ENCODE measurements around the gene NYNRIN. TPM values are rescaled to one million over a fixed set of nuclear protein-coding genes. Genes with fewer than 3 reads are reported as not detected.

Gene NYNRIN
- total and polyA plus RNA-seq, 5 experiments from 2014 or later: 0.13 to 0.36 (median 0.29) TPM; not detected in 2

- H3K4me3 Mint-ChIP-seq: peak overlapping the region; percentile 72 to 84 (median 77)
- H3K4me1 Mint-ChIP-seq: peaks cover 7 to 17% (median 12%) of the 10 kb centered on the region in 4 donors
- no peaks in the 10 kb centered on the region for H3K9me3 Mint-ChIP-seq
- no peaks in the 10 kb centered on the region for H3K36me3 Mint-ChIP-seq
- POLR2A ChIA-PET: interaction anchor here (0.9 to 1.5 kb wide), 4 partner anchors 30 to 88 kb away, joined by 3 to 4 read pairs (median 3); partner anchors contain the start of genes CBLN3, KHNYN and LTB4R
- peak overlapping the region in 5 of 10 donors; percentile 9 to 63 (median 43) for H3K27ac Mint-ChIP-seq
- peak in 1 of 2 donors; percentile 6 for ATAC-seq
- no peak for DNase-seq
- H3K27me3 Mint-ChIP-seq: peaks cover 0 to 10% (median 2%) of the 10 kb centered on the region in 5 donors
Observed at GRCh38 chr14:24399447-24399822, 632 bp downstream of the NYNRIN start.

- POLR2A ChIA-PET: interaction anchor here (0.6 to 1.5 kb wide), 2 partner anchors 21 to 61 kb away, joined by 3 read pairs; no protein-coding TSS in a partner anchor
- H3K4me1 Mint-ChIP-seq: peaks cover 7 to 17% (median 12%) of the 10 kb centered on the region in 4 donors
- H3K4me3 Mint-ChIP-seq: peak overlapping the region; percentile 52 to 84 (median 77)
- peaks cover 0 to 14% (median 2%) of the 10 kb centered on the region in 5 donors for H3K27me3 Mint-ChIP-seq
- no peaks in the 10 kb centered on the region for H3K9me3 Mint-ChIP-seq
- ATAC-seq: no peak
- peak overlapping the region in 2 of 10 donors; percentile 32 to 81 for H3K27ac Mint-ChIP-seq
- no peaks in the 10 kb centered on the region for H3K36me3 Mint-ChIP-seq
- peak in 1 of 10 donors; percentile 53 for DNase-seq
Observed at GRCh38 chr14:24399999-24400718, 1.4 kb downstream of the NYNRIN start.

GRCh38 chr14:24401810-24402702 is 3.3 kb downstream of the NYNRIN start:
- Mint-ChIP-seq H3K9me3 (no peaks in the 10 kb centered on the region), H3K36me3 (no peaks in the 10 kb centered on the region), H3K4me1 (peaks cover 7 to 17% (median 12%) of the 10 kb centered on the region in 4 donors), H3K27ac (no peak overlapping the region), H3K4me3 (no peak overlapping the region), H3K27me3 (peaks cover 0 to 14% (median 9%) of the 10 kb centered on the region in 5 donors)
- peak in 1 of 10 donors; percentile 51 for DNase-seq
- ATAC-seq: no peak
- POLR2A ChIA-PET: no interaction called here

- Mint-ChIP-seq H3K36me3 (no peaks in the 10 kb centered on the region), H3K27ac (peak overlapping the region in 2 of 10 donors; percentile 12 to 17), H3K27me3 (peaks cover 0 to 16% (median 9%) of the 10 kb centered on the region in 5 donors), H3K4me3 (no peak overlapping the region), H3K9me3 (no peaks in the 10 kb centered on the region), H3K4me1 (peaks cover 5 to 17% (median 12%) of the 10 kb centered on the region in 4 donors)
- POLR2A ChIA-PET: no interaction called here
- DNase-seq (no peak), ATAC-seq (no peak)
Observed at GRCh38 chr14:24403294-24403998, 4.6 kb downstream of the NYNRIN start.

- POLR2A ChIA-PET: no interaction called here
- Mint-ChIP-seq H3K36me3 (no peaks in the 10 kb centered on the region), H3K27ac (no peak overlapping the region), H3K4me1 (peaks cover 1 to 7% (median 5%) of the 10 kb centered on the region in 4 donors), H3K27me3 (peaks cover 0 to 14% (median 9%) of the 10 kb centered on the region in 5 donors), H3K9me3 (no peaks in the 10 kb centered on the region), H3K4me3 (no peak overlapping the region)
- DNase-seq: no peak
- ATAC-seq: no peak
Observed at GRCh38 chr14:24404814-24405213, 6.0 kb downstream of the NYNRIN start.

GRCh38 chr14:24406416-24406815 is 7.6 kb downstream of the NYNRIN start:
- Mint-ChIP-seq H3K27ac (no peak overlapping the region), H3K4me3 (no peak overlapping the region), H3K4me1 (peaks cover 0 to 2% (median 0%) of the 10 kb centered on the region in 4 donors), H3K36me3 (no peaks in the 10 kb centered on the region), H3K27me3 (peaks cover 0 to 14% (median 9%) of the 10 kb centered on the region in 5 donors), H3K9me3 (no peaks in the 10 kb centered on the region)
- POLR2A ChIA-PET: no interaction called here
- no peak for ATAC-seq
- no peak for DNase-seq

GRCh38 chr14:24407608-24408325 is 9.0 kb downstream of the NYNRIN start:
- POLR2A ChIA-PET: interaction anchor here (0.7 kb wide), 1 partner anchor 22 kb away, joined by 3 read pairs; the partner anchor contains the start of gene KHNYN
- H3K27me3 Mint-ChIP-seq: peaks cover 0 to 14% (median 4%) of the 10 kb centered on the region in 5 donors
- no peak overlapping the region for H3K27ac Mint-ChIP-seq
- H3K9me3 Mint-ChIP-seq: no peaks in the 10 kb centered on the region
- ATAC-seq (no peak), DNase-seq (peak in 1 of 10 donors; percentile 45)
- no peaks in the 10 kb centered on the region for H3K36me3 Mint-ChIP-seq
- no peak overlapping the region for H3K4me3 Mint-ChIP-seq
- H3K4me1 Mint-ChIP-seq: no peaks in the 10 kb centered on the region

GRCh38 chr14:24408764-24409163 is 10.0 kb downstream of the NYNRIN start:
- Mint-ChIP-seq H3K9me3 (no peaks in the 10 kb centered on the region), H3K4me1 (no peaks in the 10 kb centered on the region), H3K36me3 (no peaks in the 10 kb centered on the region), H3K27ac (no peak overlapping the region), H3K4me3 (no peak overlapping the region), H3K27me3 (peaks cover 0 to 14% (median 4%) of the 10 kb centered on the region in 5 donors)
- POLR2A ChIA-PET: interaction anchor here (1.0 to 1.3 kb wide), 2 partner anchors 23 to 42 kb away, joined by 3 read pairs; no protein-coding TSS in a partner anchor
- ATAC-seq (no peak), DNase-seq (no peak)

GRCh38 chr14:24409192-24409591 is 10.4 kb downstream of the NYNRIN start:
- DNase-seq (no peak), ATAC-seq (no peak)
- H3K4me1 Mint-ChIP-seq: no peaks in the 10 kb centered on the region
- POLR2A ChIA-PET: interaction anchor here (1.0 to 1.3 kb wide), 2 partner anchors 22 to 43 kb away, joined by 3 read pairs; no protein-coding TSS in a partner anchor
- no peaks in the 10 kb centered on the region for H3K36me3 Mint-ChIP-seq
- no peaks in the 10 kb centered on the region for H3K9me3 Mint-ChIP-seq
- H3K27ac Mint-ChIP-seq: no peak overlapping the region
- H3K4me3 Mint-ChIP-seq: no peak overlapping the region
- peaks cover 0 to 14% (median 4%) of the 10 kb centered on the region in 5 donors for H3K27me3 Mint-ChIP-seq

GRCh38 chr14:24409956-24410355 is 11.2 kb downstream of the NYNRIN start:
- no peaks in the 10 kb centered on the region for H3K4me1 Mint-ChIP-seq
- no peak for DNase-seq
- no peaks in the 10 kb centered on the region for H3K36me3 Mint-ChIP-seq
- H3K4me3 Mint-ChIP-seq: no peak overlapping the region
- no peaks in the 10 kb centered on the region for H3K9me3 Mint-ChIP-seq
- ATAC-seq: no peak
- no peak overlapping the region for H3K27ac Mint-ChIP-seq
- POLR2A ChIA-PET: no interaction called here
- peaks cover 0 to 14% (median 4%) of the 10 kb centered on the region in 5 donors for H3K27me3 Mint-ChIP-seq

GRCh38 chr14:24411443-24412389 is 12.9 kb downstream of the NYNRIN start:
- Mint-ChIP-seq H3K9me3 (no peaks in the 10 kb centered on the region), H3K4me1 (no peaks in the 10 kb centered on the region), H3K36me3 (no peaks in the 10 kb centered on the region), H3K27me3 (peaks cover 0 to 9% (median 3%) of the 10 kb centered on the region in 5 donors), H3K27ac (no peak overlapping the region), H3K4me3 (no peak overlapping the region)
- peak; percentile 53 to 70 for ATAC-seq
- peak in 3 of 10 donors; percentile 26 to 53 (median 28) for DNase-seq
- POLR2A ChIA-PET: no interaction called here

Measured in naive thymus-derived CD8-positive, alpha-beta T cell (primary cell).